HepG2 (cell line): ENCODE measurements around the gene RAB5B. TPM values are rescaled to one million over a fixed set of nuclear protein-coding genes. Genes with fewer than 3 reads are reported as not detected.
A peak's percentile ranks its signal among the peaks of the same experiment; 100 is the strongest.

ENCODE experiments used
- ARID4A ChIP-seq: sonication (generic); formaldehyde crosslinking; IDR thresholded peaks from 2 replicates; pipeline ENCODE4 v1.5.0; 2020; ENCODE audit warnings: mild to moderate bottlenecking, missing genetic modification reagents, borderline replicate concordance
- BRD4 ChIP-seq: sonication (generic); formaldehyde crosslinking; IDR thresholded peaks from 2 replicates; pipeline ENCODE4 v1.4.0; 2020; ENCODE audit warnings: missing genetic modification reagents
- DMAP1 ChIP-seq: IDR thresholded peaks from 2 replicates; pipeline ENCODE4 v1.6.1; 2016
- FOXO1 ChIP-seq: sonication (generic); formaldehyde crosslinking; IDR thresholded peaks from 2 replicates; pipeline ENCODE4 v1.4.0; 2020; ENCODE audit warnings: missing genetic modification reagents
- GABPB1 ChIP-seq: IDR thresholded peaks from 2 replicates; pipeline ENCODE4 v1.6.1; 2016; ENCODE audit warnings: mild to moderate bottlenecking, missing genetic modification reagents, moderate library complexity, missing compliant biosample characterization
- GATAD2A ChIP-seq: IDR thresholded peaks from 2 replicates; pipeline ENCODE4 v1.6.1; 2016
- IRX3 ChIP-seq: sonication (generic); formaldehyde crosslinking; IDR thresholded peaks from 2 replicates; pipeline ENCODE4 v1.8.1; 2023; ENCODE audit warnings: mild to moderate bottlenecking, low read depth, missing genetic modification reagents, borderline replicate concordance
- KDM5B ChIP-seq: sonication (generic); formaldehyde crosslinking; IDR thresholded peaks from 2 replicates; pipeline ENCODE4 v1.4.0; 2020; ENCODE audit warnings: missing genetic modification reagents, mild to moderate bottlenecking, borderline replicate concordance
- MAFG ChIP-seq: sonication (generic); formaldehyde crosslinking; IDR thresholded peaks from 2 replicates; pipeline ENCODE4 v1.5.1; 2020; ENCODE audit warnings: mild to moderate bottlenecking, missing genetic modification reagents
- MTF1 ChIP-seq: sonication (generic); formaldehyde crosslinking; IDR thresholded peaks from 2 replicates; pipeline ENCODE4 v1.5.0; 2020; ENCODE audit warnings: missing genetic modification reagents
- NFE2 ChIP-seq: sonication (generic); formaldehyde crosslinking; IDR thresholded peaks from 2 replicates; pipeline ENCODE4 v1.4.0; 2020; ENCODE audit warnings: missing genetic modification reagents
- PHF5A ChIP-seq: IDR thresholded peaks from one replicate; pipeline ENCODE4 v1.6.1; 2018; ENCODE audit warnings: low read depth, missing genetic modification reagents; ENCODE audit not compliant: unreplicated experiment
- RXRA ChIP-seq: sonication (generic); formaldehyde crosslinking; IDR thresholded peaks from 2 replicates; pipeline ENCODE4 v1.5.1; 2020; ENCODE audit warnings: missing genetic modification reagents
- SMC3 ChIP-seq: IDR thresholded peaks from 2 replicates; pipeline ENCODE4 v1.6.1; 2011; ENCODE audit warnings: low read length, improper control_type of control experiment
- SP5 ChIP-seq: IDR thresholded peaks from 2 replicates; pipeline ENCODE4 v1.6.1; 2016; ENCODE audit warnings: low read depth, borderline replicate concordance
- TEF ChIP-seq: sonication (generic); formaldehyde crosslinking; IDR thresholded peaks from 2 replicates; pipeline ENCODE4 v1.5.0; 2020; ENCODE audit warnings: missing genetic modification reagents
- ZFP91 ChIP-seq: sonication (generic); formaldehyde crosslinking; IDR thresholded peaks from 2 replicates; pipeline ENCODE4 v1.9.0; 2022; ENCODE audit warnings: missing genetic modification reagents, mild to moderate bottlenecking, borderline replicate concordance
- ZFX ChIP-seq: sonication (generic); formaldehyde crosslinking; IDR thresholded peaks from 2 replicates; pipeline ENCODE4 v1.4.0; 2020; ENCODE audit warnings: mild to moderate bottlenecking, low read depth, missing genetic modification reagents, moderate library complexity
- ZNF260 ChIP-seq: sonication (generic); formaldehyde crosslinking; IDR thresholded peaks from 2 replicates; pipeline ENCODE4 v1.4.0; 2020; ENCODE audit warnings: missing genetic modification reagents, low read depth, mild to moderate bottlenecking, borderline replicate concordance
- ZNF574 ChIP-seq: sonication (generic); formaldehyde crosslinking; IDR thresholded peaks from 2 replicates; pipeline ENCODE4 v1.4.0; 2020; ENCODE audit warnings: missing genetic modification reagents
- ZNF619 ChIP-seq: sonication (generic); formaldehyde crosslinking; IDR thresholded peaks from 2 replicates; pipeline ENCODE4 v1.4.0; 2020; ENCODE audit warnings: mild to moderate bottlenecking, missing genetic modification reagents
- ZNF768 ChIP-seq: sonication (generic); formaldehyde crosslinking; IDR thresholded peaks from 2 replicates; pipeline ENCODE4 v1.4.0; 2020; ENCODE audit warnings: missing genetic modification reagents
- polyA plus RNA-seq, 8 experiments: library from polyadenylated mRNA; depleted of rRNA in 3 of 8; stranded (reverse) in 7 of 8; unstranded in 1 of 8; fragments of >200 nt; fragmentation: Illumina TruSeq in 4 of 8; extraction: Trizol in 4 of 8; gene quantifications; 2 replicates each; pipeline versions ENCODE4 v1.2.1 to v1.2.3, GENCODE V29; 2011 to 2016; ENCODE audit warnings: low read depth in 4 of 8, missing spikeins in 1 of 8, mixed read lengths in 1 of 8; ENCODE audit not compliant: insufficient read depth in 1 of 8
- total RNA-seq, 5 experiments: library from RNA; depleted of rRNA; stranded (reverse); fragments of >200 nt; fragmentation: Illumina TruSeq; extraction: Trizol; gene quantifications; 2 replicates each; pipeline ENCODE4 v1.2.3, GENCODE V29; 2016; ENCODE audit warnings: low read depth in 1 of 5

Gene RAB5B
- total and polyA plus RNA-seq, 2 of the 13 experiments (the other 11 are each of a cell fraction or from before 2014, with no cell fraction given) = 26.0 to 68.3 TPM

- TF ChIP-seq ARID4A (CRISPR knock-in tag) (peak; percentile 63), ZFX (peak; percentile 33; the same call in 1 of the 2 replicates), IRX3 (CRISPR knock-in tag) (no peak), NFE2 (CRISPR knock-in tag) (no peak), MAFG (CRISPR knock-in tag) (no peak), BRD4 (CRISPR knock-in tag) (0 out of 2 replicates have a peak, but pooled peaks have one; percentile 36), ZNF260 (CRISPR knock-in tag) (no peak), PHF5A (CRISPR knock-in tag) (no peak), SP5 (CRISPR knock-in tag) (peak; percentile 35; the same call in 1 of the 2 replicates), FOXO1 (CRISPR knock-in tag) (peak; percentile 21; the same call in 1 of the 2 replicates), GABPB1 (CRISPR knock-in tag) (peak; percentile 49), ZNF619 (CRISPR knock-in tag) (0 out of 2 replicates have a peak, but pooled peaks have one; percentile 33), DMAP1 (no peak), ZNF574 (CRISPR knock-in tag) (peak; percentile 48; the same call in 1 of the 2 replicates), ZNF768 (CRISPR knock-in tag) (0 out of 2 replicates have a peak, but pooled peaks have one; percentile 24), SMC3 (peak; percentile 69), MTF1 (CRISPR knock-in tag) (no peak), TEF (CRISPR knock-in tag) (no peak), RXRA (peak; percentile 28; the same call in 1 of the 2 replicates), GATAD2A (CRISPR knock-in tag) (0 out of 2 replicates have a peak, but pooled peaks have one; percentile 33), ZFP91 (CRISPR knock-in tag) (peak; percentile 68), KDM5B (CRISPR knock-in tag) (peak; percentile 67)
Measured at GRCh38 chr12:55940065-55940732, 33.7 kb upstream of the RAB5B start (continued).
